SK-N-SH (cell line): ENCODE measurements around the gene COL8A2.

ENCODE experiments used
- FOSL2 ChIP-seq: IDR thresholded peaks from 2 replicates; pipeline ENCODE4 v1.4.0; 2012; ENCODE audit warnings: low read depth, mild to moderate bottlenecking, moderate library complexity, borderline replicate concordance
- SIN3A ChIP-seq: IDR thresholded peaks from 2 replicates; pipeline ENCODE4 v1.6.1; 2012; ENCODE audit warnings: low read depth, mild to moderate bottlenecking, low read length, moderate library complexity, borderline replicate concordance
- TCF12 ChIP-seq: IDR thresholded peaks from 2 replicates; pipeline ENCODE4 v1.4.0; 2012
- TEAD4 ChIP-seq: IDR thresholded peaks from 2 replicates; pipeline ENCODE4 v1.4.0; 2012; ENCODE audit warnings: mild to moderate bottlenecking, borderline replicate concordance; ENCODE audit not compliant: insufficient read depth
- TF ChIP-seq, protein P1 (sequence below): fragments of 200-600 bp; sonication (generic); IDR thresholded peaks from 2 replicates; pipeline ENCODE4 v1.6.1; 2017; ENCODE audit warnings: antibody characterized with exemption, mild to moderate bottlenecking, moderate library complexity
- TF ChIP-seq, protein P2 (sequence below): IDR thresholded peaks from 2 replicates; pipeline ENCODE4 v1.6.1; 2012; ENCODE audit warnings: mild to moderate bottlenecking, low read depth, low read length, moderate library complexity

DNA sequence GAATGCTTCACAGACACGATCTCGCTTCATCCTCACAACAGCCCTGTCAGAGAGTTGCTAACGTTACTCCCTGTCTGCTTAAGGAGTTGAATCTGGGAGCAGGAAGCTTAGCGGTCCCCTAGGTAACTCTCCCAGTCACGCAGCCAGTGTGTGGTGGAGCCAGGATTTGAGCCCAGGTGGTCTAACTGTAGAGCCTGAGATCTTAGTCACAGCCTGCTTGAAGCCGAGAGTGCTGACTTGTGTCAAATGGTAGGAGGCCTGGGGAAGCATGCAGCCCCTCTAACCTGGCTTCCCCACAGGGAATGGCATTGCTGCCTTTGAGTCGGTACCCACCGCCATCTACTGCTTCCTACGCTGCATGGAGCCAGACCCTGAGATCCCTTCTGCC lies 32.2 kb downstream of the COL8A2 start:
- TF ChIP-seq FOSL2 (no peak), TEAD4 (no peak), SIN3A (no peak), TCF12 (no peak)
- TF ChIP-seq, protein P1, sequence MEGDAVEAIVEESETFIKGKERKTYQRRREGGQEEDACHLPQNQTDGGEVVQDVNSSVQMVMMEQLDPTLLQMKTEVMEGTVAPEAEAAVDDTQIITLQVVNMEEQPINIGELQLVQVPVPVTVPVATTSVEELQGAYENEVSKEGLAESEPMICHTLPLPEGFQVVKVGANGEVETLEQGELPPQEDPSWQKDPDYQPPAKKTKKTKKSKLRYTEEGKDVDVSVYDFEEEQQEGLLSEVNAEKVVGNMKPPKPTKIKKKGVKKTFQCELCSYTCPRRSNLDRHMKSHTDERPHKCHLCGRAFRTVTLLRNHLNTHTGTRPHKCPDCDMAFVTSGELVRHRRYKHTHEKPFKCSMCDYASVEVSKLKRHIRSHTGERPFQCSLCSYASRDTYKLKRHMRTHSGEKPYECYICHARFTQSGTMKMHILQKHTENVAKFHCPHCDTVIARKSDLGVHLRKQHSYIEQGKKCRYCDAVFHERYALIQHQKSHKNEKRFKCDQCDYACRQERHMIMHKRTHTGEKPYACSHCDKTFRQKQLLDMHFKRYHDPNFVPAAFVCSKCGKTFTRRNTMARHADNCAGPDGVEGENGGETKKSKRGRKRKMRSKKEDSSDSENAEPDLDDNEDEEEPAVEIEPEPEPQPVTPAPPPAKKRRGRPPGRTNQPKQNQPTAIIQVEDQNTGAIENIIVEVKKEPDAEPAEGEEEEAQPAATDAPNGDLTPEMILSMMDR, result no peak
- TF ChIP-seq, protein P2, sequence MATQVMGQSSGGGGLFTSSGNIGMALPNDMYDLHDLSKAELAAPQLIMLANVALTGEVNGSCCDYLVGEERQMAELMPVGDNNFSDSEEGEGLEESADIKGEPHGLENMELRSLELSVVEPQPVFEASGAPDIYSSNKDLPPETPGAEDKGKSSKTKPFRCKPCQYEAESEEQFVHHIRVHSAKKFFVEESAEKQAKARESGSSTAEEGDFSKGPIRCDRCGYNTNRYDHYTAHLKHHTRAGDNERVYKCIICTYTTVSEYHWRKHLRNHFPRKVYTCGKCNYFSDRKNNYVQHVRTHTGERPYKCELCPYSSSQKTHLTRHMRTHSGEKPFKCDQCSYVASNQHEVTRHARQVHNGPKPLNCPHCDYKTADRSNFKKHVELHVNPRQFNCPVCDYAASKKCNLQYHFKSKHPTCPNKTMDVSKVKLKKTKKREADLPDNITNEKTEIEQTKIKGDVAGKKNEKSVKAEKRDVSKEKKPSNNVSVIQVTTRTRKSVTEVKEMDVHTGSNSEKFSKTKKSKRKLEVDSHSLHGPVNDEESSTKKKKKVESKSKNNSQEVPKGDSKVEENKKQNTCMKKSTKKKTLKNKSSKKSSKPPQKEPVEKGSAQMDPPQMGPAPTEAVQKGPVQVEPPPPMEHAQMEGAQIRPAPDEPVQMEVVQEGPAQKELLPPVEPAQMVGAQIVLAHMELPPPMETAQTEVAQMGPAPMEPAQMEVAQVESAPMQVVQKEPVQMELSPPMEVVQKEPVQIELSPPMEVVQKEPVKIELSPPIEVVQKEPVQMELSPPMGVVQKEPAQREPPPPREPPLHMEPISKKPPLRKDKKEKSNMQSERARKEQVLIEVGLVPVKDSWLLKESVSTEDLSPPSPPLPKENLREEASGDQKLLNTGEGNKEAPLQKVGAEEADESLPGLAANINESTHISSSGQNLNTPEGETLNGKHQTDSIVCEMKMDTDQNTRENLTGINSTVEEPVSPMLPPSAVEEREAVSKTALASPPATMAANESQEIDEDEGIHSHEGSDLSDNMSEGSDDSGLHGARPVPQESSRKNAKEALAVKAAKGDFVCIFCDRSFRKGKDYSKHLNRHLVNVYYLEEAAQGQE, result no peak
